Fibroblast of pulmonary artery (primary cell): Measurements from ENCODE around the gene MACROD2.

Experiments
- DNase-seq: peaks from one replicate; pipeline ENCODE4 v3.0.0-alpha.2; 2010; ENCODE audit warnings: low read depth
- H3K4me3 ChIP-seq: replicated peaks from 2 replicates; pipeline ENCODE4 v1.5.1; 2011; ENCODE audit warnings: low read depth, mild to moderate bottlenecking, control low read depth, low read length, moderate library complexity
- TF ChIP-seq, protein P1 (sequence below): IDR thresholded peaks from 2 replicates; pipeline ENCODE4 v1.5.1; 2011; ENCODE audit warnings: mild to moderate bottlenecking, control low read depth, low read length, inconsistent platforms; ENCODE audit errors: missing control alignments

The MACROD2 gene

DNA sequence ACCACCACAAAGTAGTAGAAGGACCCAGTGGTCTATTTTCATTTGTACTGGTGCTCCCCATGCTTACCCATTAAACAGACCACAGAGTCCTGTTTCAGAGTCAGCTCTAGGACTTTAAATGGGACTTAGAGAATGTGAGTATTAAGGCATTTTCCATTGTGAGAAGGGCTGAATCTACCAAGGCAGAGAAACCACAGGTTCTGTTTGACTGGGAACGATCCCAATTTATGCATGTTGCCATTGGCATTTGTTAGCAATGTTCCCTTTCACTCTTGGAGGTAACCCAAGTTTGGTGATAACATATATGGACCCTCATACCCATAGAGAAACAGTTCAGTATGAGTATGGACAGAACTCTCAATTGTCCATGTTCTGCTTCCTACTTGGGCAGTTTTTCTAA is 1905.1 kb downstream of the MACROD2 start:
- TF ChIP-seq, protein P1, sequence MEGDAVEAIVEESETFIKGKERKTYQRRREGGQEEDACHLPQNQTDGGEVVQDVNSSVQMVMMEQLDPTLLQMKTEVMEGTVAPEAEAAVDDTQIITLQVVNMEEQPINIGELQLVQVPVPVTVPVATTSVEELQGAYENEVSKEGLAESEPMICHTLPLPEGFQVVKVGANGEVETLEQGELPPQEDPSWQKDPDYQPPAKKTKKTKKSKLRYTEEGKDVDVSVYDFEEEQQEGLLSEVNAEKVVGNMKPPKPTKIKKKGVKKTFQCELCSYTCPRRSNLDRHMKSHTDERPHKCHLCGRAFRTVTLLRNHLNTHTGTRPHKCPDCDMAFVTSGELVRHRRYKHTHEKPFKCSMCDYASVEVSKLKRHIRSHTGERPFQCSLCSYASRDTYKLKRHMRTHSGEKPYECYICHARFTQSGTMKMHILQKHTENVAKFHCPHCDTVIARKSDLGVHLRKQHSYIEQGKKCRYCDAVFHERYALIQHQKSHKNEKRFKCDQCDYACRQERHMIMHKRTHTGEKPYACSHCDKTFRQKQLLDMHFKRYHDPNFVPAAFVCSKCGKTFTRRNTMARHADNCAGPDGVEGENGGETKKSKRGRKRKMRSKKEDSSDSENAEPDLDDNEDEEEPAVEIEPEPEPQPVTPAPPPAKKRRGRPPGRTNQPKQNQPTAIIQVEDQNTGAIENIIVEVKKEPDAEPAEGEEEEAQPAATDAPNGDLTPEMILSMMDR, result no peak
- DNase-seq, result no peak
- no peak overlapping the region for H3K4me3 ChIP-seq

DNA sequence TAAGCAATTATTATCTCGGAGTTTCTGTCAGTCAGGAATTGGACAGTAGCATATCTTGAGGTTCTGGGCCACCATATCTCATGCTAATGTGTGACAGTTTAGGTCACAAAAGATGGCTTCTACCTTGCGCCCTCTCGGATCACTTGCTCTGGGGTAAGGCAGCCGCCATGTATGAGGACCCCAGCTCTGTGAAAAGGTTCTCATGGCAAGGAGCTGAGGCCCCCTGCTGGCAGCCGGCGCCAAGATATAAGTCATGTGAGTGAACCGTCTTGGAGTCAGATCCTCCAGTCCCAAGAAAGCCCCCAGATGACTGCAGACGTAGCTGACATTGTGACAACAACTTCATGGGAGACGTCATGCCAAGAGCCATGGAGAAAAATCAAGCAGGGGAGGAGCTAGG is 1907.2 kb downstream of the MACROD2 start:
- DNase-seq, result no peak
- H3K4me3 ChIP-seq, result no peak overlapping the region
- TF ChIP-seq, protein P1, result no peak

DNA sequence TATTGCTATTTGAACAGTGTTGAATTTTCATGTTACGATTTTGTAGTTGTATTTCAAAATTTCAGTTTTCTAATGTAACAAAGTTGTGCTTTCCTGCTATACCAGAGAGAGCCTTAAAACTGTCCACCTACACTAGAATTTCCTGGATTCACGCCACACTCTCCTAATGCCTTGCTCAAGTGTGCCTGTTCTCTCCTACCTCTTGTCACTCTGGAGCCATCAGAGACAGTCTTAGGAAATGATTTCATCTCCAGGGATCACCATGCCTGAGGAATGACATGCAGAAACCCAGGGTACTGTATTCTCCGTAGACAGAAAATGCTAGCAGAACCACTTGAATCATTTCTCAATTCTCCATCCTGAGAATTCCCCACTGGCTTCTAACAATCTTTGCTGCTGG is 1910.3 kb downstream of the MACROD2 start:
- no peak overlapping the region for H3K4me3 ChIP-seq
- TF ChIP-seq, protein P1, result no peak
- no peak for DNase-seq

- DNase-seq, result no peak
- H3K4me3 ChIP-seq, result no peak overlapping the region
- TF ChIP-seq, protein P1, result no peak
Measured at GRCh38 chr20:15909995-15910394, 1914.7 kb downstream of the MACROD2 start.

GRCh38 chr20:15911581-15911980 is 1916.3 kb downstream of the MACROD2 start:
- TF ChIP-seq, protein P1, result no peak
- no peak overlapping the region for H3K4me3 ChIP-seq
- DNase-seq, result no peak

DNA sequence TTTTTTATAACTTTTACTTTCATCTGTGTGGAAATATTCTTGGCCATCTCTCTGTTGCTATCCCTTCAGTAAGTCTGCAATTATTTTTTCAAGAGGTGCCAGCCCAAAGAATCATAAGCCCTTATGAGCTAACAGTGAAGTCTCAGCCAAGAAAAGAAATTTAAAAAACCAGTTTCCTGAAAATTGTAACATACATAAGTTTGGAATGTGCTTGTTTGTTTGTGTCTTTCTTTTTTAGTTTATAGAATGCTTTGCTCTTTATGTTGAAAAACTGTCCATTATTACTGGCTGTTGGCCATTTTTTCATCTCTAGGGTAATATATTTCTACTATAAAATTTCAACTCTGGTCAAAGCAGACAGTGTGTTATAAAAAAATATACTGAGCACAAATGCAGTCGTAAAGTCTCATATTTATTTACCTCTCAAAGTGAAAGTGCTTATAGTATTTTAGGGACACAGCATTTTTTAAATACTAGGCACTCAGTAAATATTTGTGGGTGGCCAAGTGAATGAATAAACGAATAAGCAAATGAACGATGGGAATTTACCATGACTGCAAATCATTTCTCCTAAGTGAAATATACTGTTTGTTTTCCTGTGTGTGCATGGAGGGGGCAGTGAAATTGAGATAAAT is 1918.2 kb downstream of the MACROD2 start:
- TF ChIP-seq, protein P1, result no peak
- DNase-seq, result no peak
- H3K4me3 ChIP-seq, result no peak overlapping the region

- TF ChIP-seq, protein P1, result no peak
Measured at GRCh38 chr20:15916623-15917022, 1921.3 kb downstream of the MACROD2 start.

More at GRCh38 chr20:15916623-15917022, 1921.3 kb downstream of the MACROD2 start:
- no peak overlapping the region for H3K4me3 ChIP-seq
- DNase-seq, result no peak
